Measurements from ENCODE around the gene EPHB6.

GRCh38 chr7:142808461-142808801 is 46.4 kb upstream of the EPHB6 start:
- TF ChIP-seq POLR2A (IDR thresholded peaks at IDR 0.05; ENCODE audit: low read depth, low read length), result no peak; the same call in 1 of the 2 replicates
- no peak for TF ChIP-seq TAF1 (IDR thresholded peaks at IDR 0.05; ENCODE audit: low read depth, low read length)

Measured in GM12891 (cell line).